Liver (tissue), 9 donors: Measurements from ENCODE around the gene THAP7. TPM values are rescaled to one million over a fixed set of nuclear protein-coding genes. Genes with fewer than 3 reads are reported as not detected.
A peak's percentile ranks its signal among the peaks of the same experiment; 100 is the strongest.

Experiments
- DNase-seq: peaks from one replicate; pipeline ENCODE4 v3.0.0-alpha.2; 2017; ENCODE audit warnings: low spot score
- H3K27ac ChIP-seq, 2 donors: one replicate each; pipeline ENCODE4 v1.7.0; 2013; ENCODE audit warnings: inconsistent platforms in 2 of 2, low read length in 2 of 2, control low read depth in 1 of 2, low read depth in 1 of 2, mild to moderate bottlenecking in 1 of 2
- H3K27me3 ChIP-seq, 4 donors: one replicate each; pipeline versions ENCODE4 v1.6.1 to v1.7.0; 2013; ENCODE audit warnings: low read length in 3 of 4, inconsistent platforms in 1 of 4, mild to moderate bottlenecking in 1 of 4, moderate library complexity in 1 of 4; ENCODE audit not compliant: control insufficient read depth in 4 of 4, insufficient read depth in 4 of 4
- H3K36me3 ChIP-seq, 4 donors: one replicate each; pipeline versions ENCODE4 v1.6.1 to v1.7.0; 2013; ENCODE audit warnings: low read length in 3 of 4, mild to moderate bottlenecking in 3 of 4, low read depth in 1 of 4, moderate library complexity in 1 of 4; ENCODE audit not compliant: control insufficient read depth in 4 of 4, insufficient read depth in 3 of 4
- H3K4me1 ChIP-seq, 4 donors: one replicate each; pipeline versions ENCODE4 v1.6.1 to v1.7.0; 2013; ENCODE audit warnings: low read length in 3 of 4, mild to moderate bottlenecking in 3 of 4, moderate library complexity in 1 of 4; ENCODE audit not compliant: control insufficient read depth in 4 of 4, insufficient read depth in 4 of 4
- H3K4me3 ChIP-seq, 3 donors: one replicate each; pipeline versions ENCODE4 v1.6.1 to v1.7.0; 2013; ENCODE audit warnings: low read length in 3 of 3, control low read depth in 1 of 3, low read depth in 1 of 3, mild to moderate bottlenecking in 1 of 3
- H3K9ac ChIP-seq, 2 donors: one replicate each; pipeline ENCODE4 v1.7.0; 2013; ENCODE audit warnings: low read length in 2 of 2, mild to moderate bottlenecking in 2 of 2, moderate library complexity in 2 of 2, control low read depth in 1 of 2, low read depth in 1 of 2
- H3K9me3 ChIP-seq, 4 donors: one replicate each; pipeline versions ENCODE4 v1.6.1 to v1.7.0; 2013; ENCODE audit warnings: low read length in 3 of 4; ENCODE audit not compliant: control insufficient read depth in 4 of 4
- ATF3 ChIP-seq: IDR thresholded peaks from 2 replicates; pipeline ENCODE4 v1.6.1; 2016; ENCODE audit warnings: antibody characterized with exemption
- CTCF ChIP-seq: fragments of 150-350 bp; IDR thresholded peaks from 2 replicates; pipeline ENCODE4 v1.5.1; 2017; ENCODE audit warnings: improper control_type of control experiment, low read depth, low read length; ENCODE audit not compliant: missing input control
- FOXA1 ChIP-seq: IDR thresholded peaks from 2 replicates; pipeline ENCODE4 v1.6.1; 2016; ENCODE audit warnings: antibody characterized with exemption
- FOXA2 ChIP-seq: IDR thresholded peaks from 2 replicates; pipeline ENCODE4 v1.6.1; 2016; ENCODE audit warnings: antibody characterized with exemption
- GABPA ChIP-seq, 2 donors: IDR thresholded peaks in 1 of 2; conservative IDR thresholded peaks in 1 of 2; 2 replicates each; pipeline ENCODE4 v1.6.1; 2016; ENCODE audit warnings: antibody characterized with exemption in 2 of 2, mild to moderate bottlenecking in 1 of 2, moderate library complexity in 1 of 2
- HNF4A ChIP-seq, 2 donors: conservative IDR thresholded peaks; 2 replicates each; pipeline ENCODE4 v1.6.1; 2016; ENCODE audit warnings: antibody characterized with exemption in 2 of 2, mild to moderate bottlenecking in 2 of 2
- HNF4G ChIP-seq: IDR thresholded peaks from 2 replicates; pipeline ENCODE4 v1.6.1; 2016; ENCODE audit warnings: antibody characterized with exemption
- MAX ChIP-seq: IDR thresholded peaks from 2 replicates; pipeline ENCODE4 v1.6.1; 2016; ENCODE audit warnings: antibody characterized with exemption
- RAD21 ChIP-seq, 2 donors: IDR thresholded peaks; 2 replicates each; pipeline ENCODE4 v1.6.1; 2016; ENCODE audit warnings: antibody characterized with exemption in 2 of 2, mild to moderate bottlenecking in 2 of 2
- RXRA ChIP-seq, 2 donors: IDR thresholded peaks; 2 replicates each; pipeline ENCODE4 v1.6.1; 2017 to 2018; ENCODE audit warnings: antibody characterized with exemption in 2 of 2, mild to moderate bottlenecking in 1 of 2
- SP1 ChIP-seq: IDR thresholded peaks from 2 replicates; pipeline ENCODE4 v1.6.1; 2018; ENCODE audit warnings: antibody characterized with exemption, mild to moderate bottlenecking
- TAF1 ChIP-seq: conservative IDR thresholded peaks from 2 replicates; pipeline ENCODE4 v1.6.1; 2016; ENCODE audit warnings: antibody characterized with exemption, mild to moderate bottlenecking
- YY1 ChIP-seq: IDR thresholded peaks from 2 replicates; pipeline ENCODE4 v1.6.1; 2016; ENCODE audit warnings: antibody characterized with exemption, mild to moderate bottlenecking
- ZBTB33 ChIP-seq: IDR thresholded peaks from 2 replicates; pipeline ENCODE4 v1.6.1; 2016; ENCODE audit warnings: antibody characterized with exemption
- WGBS: extraction: QIAGEN DNeasy Blood & Tissue Kit; methylation state at CpG from one replicate; pipeline ENCODE4 v1.1.7; 2013; 5-methylcytosine and 5-hydroxymethylcytosine counted together
- polyA plus RNA-seq, 2 donors: library from polyadenylated mRNA; stranded (reverse) in 1 of 2; unstranded in 1 of 2; fragments of 200-250 nt in 1 of 2; fragments of >200 nt in 1 of 2; fragmentation: Nextera tagmentation in 1 of 2; extraction: Ambion mirVana in 1 of 2; gene quantifications; one replicate each; pipeline versions ENCODE4 v1.2.1 to v1.2.3, GENCODE V29; 2013 to 2015
- total RNA-seq, 2 donors: library from RNA; depleted of rRNA; stranded (reverse); fragments of >200 nt; gene quantifications; one replicate each; pipeline ENCODE4 v1.2.3, GENCODE V29; 2014
- donor health status: healthy.
- donor health status: healthy.
- donor health status: healthy.
- donor health status: healthy.
- donor health status: healthy.

Gene THAP7
- total and polyA plus RNA-seq, 4 donors: 10.4 to 21.9 (median 19.4) TPM

GRCh38 chr22:20957683-20958431 is 44.1 kb downstream of the THAP7 start:
- Histone ChIP-seq H3K9me3 (no peaks in the 10 kb centered on the region), H3K27me3 (no peaks in the 10 kb centered on the region), H3K9ac (no peak overlapping the region), H3K4me3 (peak overlapping the region; percentile 40 to 61 (median 41)), H3K27ac (no peak overlapping the region), H3K4me1 (peaks cover 11 to 40% (median 24%) of the 10 kb centered on the region in 4 donors), H3K36me3 (no peaks in the 10 kb centered on the region)
- WGBS: 30% methylated on average over 32 of the region's 32 CpGs
- DNase-seq: peak; percentile 44
- TF ChIP-seq GABPA (IDR thresholded peaks at IDR 0.05 in 1 of 2, conservative IDR thresholded peaks at IDR 0.05 in 1 of 2): no peak

- Histone ChIP-seq H3K27me3 (no peaks in the 10 kb centered on the region), H3K4me3 (peak overlapping the region; percentile 40 to 61 (median 41)), H3K9ac (no peak overlapping the region), H3K36me3 (no peaks in the 10 kb centered on the region), H3K4me1 (peaks cover 11 to 47% (median 31%) of the 10 kb centered on the region in 4 donors), H3K9me3 (no peaks in the 10 kb centered on the region), H3K27ac (no peak overlapping the region)
- peak; percentile 46 for DNase-seq
- under 1% methylated on average over 59 of the region's 59 CpGs for WGBS
- TF ChIP-seq MAX: no peak
- TF ChIP-seq HNF4G: no peak
- TF ChIP-seq RAD21 (IDR thresholded peaks at IDR 0.05): no peak
- TF ChIP-seq CTCF: no peak
- TF ChIP-seq ATF3: no peak
- TF ChIP-seq HNF4A (conservative IDR thresholded peaks at IDR 0.05): no peak
These were observed 44.7 kb downstream of the THAP7 start for GRCh38 chr22:20957102-20957682.

GRCh38 chr22:20956258-20957101 is 45.4 kb downstream of the THAP7 start:
- H3K9me3 ChIP-seq: no peaks in the 10 kb centered on the region
- TF ChIP-seq TAF1 (no peak), YY1 (no peak), ZBTB33 (no peak), RAD21 (IDR thresholded peaks at IDR 0.05) (no peak), SP1 (no peak), FOXA2 (no peak), ATF3 (no peak), FOXA1 (no peak), RXRA (IDR thresholded peaks at IDR 0.05) (no peak), HNF4A (conservative IDR thresholded peaks at IDR 0.05) (no peak)
- H3K4me1 ChIP-seq: peaks cover 14 to 54% (median 37%) of the 10 kb centered on the region in 4 donors
- H3K4me3 ChIP-seq: peak overlapping the region in 2 of 3 donors; percentile 26 to 61
- WGBS: 43% methylated on average over 27 of the region's 27 CpGs
- H3K27me3 ChIP-seq: no peaks in the 10 kb centered on the region
- H3K36me3 ChIP-seq: peaks cover 0 to under 1% (median 0%) of the 10 kb centered on the region in 4 donors
- DNase-seq: no peak
- no peak overlapping the region for H3K27ac ChIP-seq
- H3K9ac ChIP-seq: no peak overlapping the region
